GM18907 (cell line): ENCODE results near the gene ST6GAL2.

ENCODE experiments used
- ATAC-seq: cut with Tn5 transposase; IDR thresholded peaks from one replicate; pipeline ENCODE4 v1.9.1; 2021; ENCODE audit warnings: mild to moderate bottlenecking, moderate library complexity; ENCODE audit not compliant: unreplicated experiment

ST6GAL2 gene

GRCh38 chr2:106831241-106831640 lies 54.7 kb downstream of the ST6GAL2 start:
- ATAC-seq, result no peak

DNA sequence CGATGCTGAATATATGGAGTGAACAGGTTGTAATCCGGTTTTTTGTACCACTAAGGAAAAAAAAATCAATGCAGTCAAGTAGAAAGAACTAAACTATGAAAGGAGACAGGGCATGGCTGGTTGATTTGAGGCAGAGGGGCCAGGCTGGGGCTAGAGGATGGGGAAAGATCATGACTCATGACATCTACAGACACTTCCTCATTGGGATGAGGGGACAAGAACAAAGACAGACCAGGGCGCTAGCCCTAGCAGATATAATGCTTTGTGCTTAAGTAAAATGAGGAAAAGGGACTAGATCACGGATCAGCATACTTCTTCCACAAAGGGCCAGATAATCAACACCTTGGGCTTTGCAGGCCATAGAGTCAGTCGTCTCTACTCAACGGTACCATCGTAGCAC lies 55.8 kb downstream of the ST6GAL2 start:
- no peak for ATAC-seq

DNA sequence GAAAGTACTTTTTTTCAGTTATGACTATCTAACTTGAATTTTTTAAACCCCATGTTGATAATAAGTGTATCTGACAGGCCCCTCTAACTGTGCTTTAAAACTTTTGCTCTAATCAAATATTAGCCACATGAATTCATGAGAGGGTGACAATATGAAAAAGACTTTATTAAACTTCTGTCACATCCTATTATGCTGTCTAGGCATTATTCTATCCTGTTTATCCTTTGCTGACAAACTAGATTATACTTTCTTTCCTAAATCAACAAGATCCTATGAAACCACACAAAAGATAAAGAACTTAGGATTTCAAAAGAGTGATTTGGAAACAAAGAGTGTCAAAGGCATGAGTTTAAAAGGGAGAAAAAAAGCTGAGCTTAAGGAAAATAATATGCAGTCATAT lies 57.8 kb downstream of the ST6GAL2 start:
- ATAC-seq, result no peak

DNA sequence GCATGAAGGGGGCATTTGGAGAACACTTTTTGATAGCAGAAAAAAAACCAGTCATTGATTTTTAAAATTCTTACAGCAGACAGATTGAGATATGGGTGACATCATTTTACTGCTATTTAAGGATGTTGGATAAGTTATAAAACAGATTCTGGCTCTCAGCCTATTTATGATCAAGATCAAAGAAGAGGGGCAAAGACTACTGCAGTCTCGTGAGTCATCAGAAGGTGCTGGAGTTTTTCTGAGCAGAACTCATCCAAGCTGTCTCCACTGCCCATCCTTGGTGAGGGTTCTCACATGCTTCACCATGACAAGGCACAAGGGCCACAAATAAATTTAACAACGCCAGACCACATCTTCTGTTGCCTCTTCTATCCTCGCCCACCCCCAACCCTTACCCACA lies 58.8 kb downstream of the ST6GAL2 start:
- no peak for ATAC-seq

GRCh38 chr2:106825161-106825560 lies 60.8 kb downstream of the ST6GAL2 start:
- ATAC-seq, result no peak

GRCh38 chr2:106816974-106817373 lies 69.0 kb downstream of the ST6GAL2 start:
- ATAC-seq, result no peak

- no peak for ATAC-seq
Measured at GRCh38 chr2:106812841-106813240, 73.1 kb downstream of the ST6GAL2 start.

DNA sequence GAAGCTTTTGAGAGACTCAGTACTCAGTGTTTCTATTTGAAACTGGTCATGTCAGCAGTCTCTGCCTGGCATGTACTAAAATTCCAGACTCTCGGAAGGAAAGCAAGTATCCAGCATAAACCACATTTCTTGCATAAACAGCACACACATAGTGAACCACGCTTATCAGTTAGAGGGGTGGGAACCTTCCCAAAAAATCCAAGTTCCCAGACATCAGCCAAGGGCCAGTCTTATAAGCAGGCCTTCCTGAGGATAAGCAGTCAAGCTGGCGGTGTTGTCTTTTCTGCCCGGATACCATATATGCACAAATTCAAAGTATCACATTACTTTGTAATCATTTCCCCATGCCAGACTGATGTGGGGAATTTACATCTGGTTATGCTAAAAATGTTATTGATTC lies 73.6 kb downstream of the ST6GAL2 start:
- ATAC-seq, result no peak

DNA sequence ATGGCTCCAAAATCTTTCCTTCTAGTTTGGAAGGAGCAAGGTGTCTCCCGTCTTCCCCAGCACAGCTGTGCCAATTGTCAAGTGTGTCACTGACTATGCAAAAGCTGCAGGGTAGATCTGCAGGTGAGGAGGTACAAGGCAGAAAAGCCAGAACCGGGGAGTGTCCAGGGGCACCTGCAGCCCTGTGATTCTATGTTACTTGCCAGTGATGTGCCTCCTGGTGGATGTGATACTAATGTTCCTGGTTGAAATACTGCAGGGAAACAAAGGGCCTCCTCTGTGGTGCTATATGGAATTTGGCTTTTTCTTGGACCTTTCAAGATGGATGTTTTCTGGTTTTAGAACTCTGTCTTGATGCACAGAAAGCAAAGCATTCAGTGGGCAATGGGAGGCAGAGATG lies 80.3 kb downstream of the ST6GAL2 start:
- no peak for ATAC-seq

DNA sequence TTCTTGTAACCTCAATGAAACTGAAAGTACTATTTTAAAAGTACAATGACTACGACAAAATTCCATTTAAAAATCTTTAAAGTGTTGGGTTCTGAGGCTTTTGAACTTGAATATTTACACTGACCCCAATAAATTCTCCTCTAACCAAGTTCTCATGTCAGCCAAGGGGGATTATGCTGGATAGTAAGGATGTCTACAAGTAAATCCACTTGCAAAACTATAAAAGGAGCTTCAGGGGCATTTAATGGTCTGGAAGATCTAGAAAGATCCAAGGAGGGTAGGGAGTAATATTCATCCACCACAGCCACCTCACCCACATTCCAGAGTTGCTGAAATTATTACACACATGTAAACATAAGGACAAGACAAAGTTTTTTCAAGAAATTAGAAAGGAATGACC lies 81.8 kb downstream of the ST6GAL2 start:
- ATAC-seq, result no peak

DNA sequence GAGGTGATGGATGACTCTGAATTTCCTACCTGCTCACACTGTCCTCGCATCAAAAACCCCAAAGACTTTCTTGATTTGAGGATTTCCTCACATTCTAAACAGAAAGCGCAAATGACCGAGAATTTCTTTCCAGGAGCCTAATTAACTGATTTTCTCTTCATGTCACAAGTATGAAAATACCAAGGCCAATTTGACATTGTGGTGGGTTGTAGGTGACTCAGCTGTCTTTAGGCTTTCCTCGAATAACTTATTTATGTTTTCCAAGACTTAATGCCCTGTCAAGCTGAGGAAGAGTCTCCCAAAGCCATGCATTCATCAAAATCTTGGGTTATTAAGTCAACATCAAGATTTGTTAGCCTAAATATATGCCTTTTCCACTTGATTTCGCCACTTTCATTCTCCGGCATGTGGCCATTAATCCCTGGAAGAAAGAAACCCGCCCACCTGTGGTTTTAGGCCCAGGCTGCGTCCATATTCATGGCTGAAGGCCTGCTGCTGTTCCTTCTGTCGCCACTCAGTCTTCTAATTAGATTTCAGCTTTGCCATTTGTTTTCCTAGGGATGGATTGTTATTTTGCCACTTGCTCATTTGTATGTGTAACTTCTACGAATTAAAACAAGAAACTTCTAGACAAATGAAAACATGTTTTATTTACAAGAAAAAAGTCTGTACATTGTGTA lies 84.9 kb downstream of the ST6GAL2 start:
- no peak for ATAC-seq

- no peak for ATAC-seq
Measured at GRCh38 chr2:106800180-106800579, 85.8 kb downstream of the ST6GAL2 start.

DNA sequence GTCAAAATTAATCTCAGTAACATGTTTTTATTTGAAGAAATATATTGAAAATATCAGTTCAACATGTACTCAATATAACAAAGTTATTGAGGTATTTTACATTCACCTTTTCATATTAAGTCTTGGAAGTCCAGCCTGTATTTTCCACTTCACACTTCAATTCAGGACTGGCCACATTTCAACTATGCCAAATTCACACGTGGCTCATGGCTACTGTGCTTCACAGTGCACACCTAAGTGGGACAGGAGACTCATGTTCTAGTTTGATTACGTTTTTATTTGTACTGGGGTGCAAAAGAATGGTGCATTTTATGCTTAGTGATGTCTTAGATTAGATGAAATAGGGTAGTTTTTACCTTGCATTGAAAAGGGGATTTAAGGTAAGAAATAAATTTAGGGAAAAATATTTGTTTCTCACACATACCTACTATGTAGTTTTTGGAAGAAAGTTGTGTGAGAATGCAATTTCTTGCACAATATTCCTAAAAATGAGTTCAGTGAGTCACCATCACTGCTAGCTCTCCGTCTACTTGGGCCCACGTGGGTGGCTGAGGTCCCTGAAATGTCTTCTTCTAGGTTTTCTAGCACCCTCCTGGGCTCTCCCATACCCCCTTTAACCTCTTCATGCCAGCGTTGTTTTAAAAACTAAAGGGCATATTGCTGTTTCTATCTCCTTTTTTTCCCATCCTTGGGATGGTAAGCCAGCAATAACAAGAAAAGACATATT lies 87.0 kb downstream of the ST6GAL2 start:
- no peak for ATAC-seq

DNA sequence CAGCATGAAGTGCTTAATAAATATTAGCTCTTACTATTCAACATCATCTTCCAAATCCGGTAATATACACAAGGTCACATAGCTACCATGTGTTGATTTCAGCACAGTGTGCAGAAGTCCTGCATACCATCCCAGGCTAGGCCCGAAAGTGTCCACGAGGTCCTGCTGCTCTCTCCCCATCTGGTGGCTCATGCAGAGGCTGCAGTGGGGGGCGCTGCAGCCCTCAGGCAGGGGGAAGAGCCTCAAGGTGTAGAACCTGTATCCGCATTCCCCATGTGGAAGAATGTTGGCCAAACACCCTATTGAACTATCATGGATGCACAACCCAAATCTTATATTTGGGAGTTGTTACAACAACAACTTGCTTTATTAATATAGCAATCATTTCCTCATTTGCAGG lies 88.5 kb downstream of the ST6GAL2 start:
- ATAC-seq, result no peak

DNA sequence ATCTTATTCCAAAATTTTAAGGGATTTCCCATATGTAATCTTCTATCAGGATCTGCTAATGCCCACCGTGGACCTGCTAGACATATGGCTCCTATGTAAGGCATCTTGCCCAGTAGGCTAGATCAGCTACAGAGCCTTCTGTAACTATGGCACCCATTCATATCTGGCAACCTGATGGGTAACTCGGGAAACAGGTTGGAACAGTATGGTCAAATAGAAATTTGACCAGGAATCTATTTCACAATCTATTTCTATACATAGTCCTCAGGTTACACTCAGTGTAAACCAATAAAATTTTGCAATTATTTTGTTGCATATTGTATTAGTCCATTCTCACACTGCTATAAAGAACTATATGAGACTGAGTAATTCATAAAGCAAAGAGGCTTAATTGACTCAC lies 93.3 kb downstream of the ST6GAL2 start:
- no peak for ATAC-seq

GRCh38 chr2:106789185-106789584 lies 96.8 kb downstream of the ST6GAL2 start:
- no peak for ATAC-seq

GRCh38 chr2:106782681-106783080 lies 103.3 kb downstream of the ST6GAL2 start:
- no peak for ATAC-seq

GRCh38 chr2:106781196-106781595 lies 104.8 kb downstream of the ST6GAL2 start:
- ATAC-seq, result no peak

GRCh38 chr2:106771811-106772210 lies 114.2 kb downstream of the ST6GAL2 start:
- no peak for ATAC-seq

GRCh38 chr2:106770986-106771385 lies 115.0 kb downstream of the ST6GAL2 start:
- ATAC-seq, result no peak

- ATAC-seq, result no peak
Measured at GRCh38 chr2:106764614-106765013, 121.4 kb downstream of the ST6GAL2 start.

DNA sequence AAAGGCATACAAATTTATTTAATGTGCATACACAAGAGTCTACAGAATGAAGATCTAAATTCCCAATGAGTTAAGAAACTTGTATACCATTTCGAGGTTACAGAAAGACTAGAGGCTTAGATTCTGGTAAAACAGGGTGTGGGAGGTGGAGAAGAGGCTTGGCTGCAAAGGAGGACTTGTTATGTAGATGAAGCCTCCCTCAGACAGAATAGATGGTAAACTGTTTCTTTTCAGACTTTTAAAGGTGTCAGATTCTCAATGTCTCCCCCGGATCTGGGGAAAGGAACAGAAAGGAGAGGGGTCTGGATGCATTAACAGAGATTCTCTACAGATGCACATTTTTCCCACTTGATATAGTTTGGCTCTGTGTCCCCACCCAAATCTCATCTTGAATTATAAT lies 126.0 kb downstream of the ST6GAL2 start:
- no peak for ATAC-seq
